Ureter (tissue), 1 donor: ENCODE data around the gene ADAR. TPM values are rescaled to one million over a fixed set of nuclear protein-coding genes. Genes with fewer than 3 reads are reported as not detected.
"Not testable (repeated sequence)": the region's sequence is repeated elsewhere in the genome, so short reads cannot be mapped to it uniquely, and the experiment has no call there.

Experiments used
- DNase-seq: peaks from one replicate; pipeline ENCODE4 v3.0.0-alpha.2; 2020; ENCODE audit warnings: low spot score
- total RNA-seq: library from RNA; stranded (reverse); gene quantifications from one replicate; pipeline ENCODE4 v1.2.4, GENCODE V29; 2023
- donor health status: DM: yes; HTN: yes; CAD: no.

ADAR gene, protein sequence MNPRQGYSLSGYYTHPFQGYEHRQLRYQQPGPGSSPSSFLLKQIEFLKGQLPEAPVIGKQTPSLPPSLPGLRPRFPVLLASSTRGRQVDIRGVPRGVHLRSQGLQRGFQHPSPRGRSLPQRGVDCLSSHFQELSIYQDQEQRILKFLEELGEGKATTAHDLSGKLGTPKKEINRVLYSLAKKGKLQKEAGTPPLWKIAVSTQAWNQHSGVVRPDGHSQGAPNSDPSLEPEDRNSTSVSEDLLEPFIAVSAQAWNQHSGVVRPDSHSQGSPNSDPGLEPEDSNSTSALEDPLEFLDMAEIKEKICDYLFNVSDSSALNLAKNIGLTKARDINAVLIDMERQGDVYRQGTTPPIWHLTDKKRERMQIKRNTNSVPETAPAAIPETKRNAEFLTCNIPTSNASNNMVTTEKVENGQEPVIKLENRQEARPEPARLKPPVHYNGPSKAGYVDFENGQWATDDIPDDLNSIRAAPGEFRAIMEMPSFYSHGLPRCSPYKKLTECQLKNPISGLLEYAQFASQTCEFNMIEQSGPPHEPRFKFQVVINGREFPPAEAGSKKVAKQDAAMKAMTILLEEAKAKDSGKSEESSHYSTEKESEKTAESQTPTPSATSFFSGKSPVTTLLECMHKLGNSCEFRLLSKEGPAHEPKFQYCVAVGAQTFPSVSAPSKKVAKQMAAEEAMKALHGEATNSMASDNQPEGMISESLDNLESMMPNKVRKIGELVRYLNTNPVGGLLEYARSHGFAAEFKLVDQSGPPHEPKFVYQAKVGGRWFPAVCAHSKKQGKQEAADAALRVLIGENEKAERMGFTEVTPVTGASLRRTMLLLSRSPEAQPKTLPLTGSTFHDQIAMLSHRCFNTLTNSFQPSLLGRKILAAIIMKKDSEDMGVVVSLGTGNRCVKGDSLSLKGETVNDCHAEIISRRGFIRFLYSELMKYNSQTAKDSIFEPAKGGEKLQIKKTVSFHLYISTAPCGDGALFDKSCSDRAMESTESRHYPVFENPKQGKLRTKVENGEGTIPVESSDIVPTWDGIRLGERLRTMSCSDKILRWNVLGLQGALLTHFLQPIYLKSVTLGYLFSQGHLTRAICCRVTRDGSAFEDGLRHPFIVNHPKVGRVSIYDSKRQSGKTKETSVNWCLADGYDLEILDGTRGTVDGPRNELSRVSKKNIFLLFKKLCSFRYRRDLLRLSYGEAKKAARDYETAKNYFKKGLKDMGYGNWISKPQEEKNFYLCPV
- 192 TPM for total RNA-seq

DNA sequence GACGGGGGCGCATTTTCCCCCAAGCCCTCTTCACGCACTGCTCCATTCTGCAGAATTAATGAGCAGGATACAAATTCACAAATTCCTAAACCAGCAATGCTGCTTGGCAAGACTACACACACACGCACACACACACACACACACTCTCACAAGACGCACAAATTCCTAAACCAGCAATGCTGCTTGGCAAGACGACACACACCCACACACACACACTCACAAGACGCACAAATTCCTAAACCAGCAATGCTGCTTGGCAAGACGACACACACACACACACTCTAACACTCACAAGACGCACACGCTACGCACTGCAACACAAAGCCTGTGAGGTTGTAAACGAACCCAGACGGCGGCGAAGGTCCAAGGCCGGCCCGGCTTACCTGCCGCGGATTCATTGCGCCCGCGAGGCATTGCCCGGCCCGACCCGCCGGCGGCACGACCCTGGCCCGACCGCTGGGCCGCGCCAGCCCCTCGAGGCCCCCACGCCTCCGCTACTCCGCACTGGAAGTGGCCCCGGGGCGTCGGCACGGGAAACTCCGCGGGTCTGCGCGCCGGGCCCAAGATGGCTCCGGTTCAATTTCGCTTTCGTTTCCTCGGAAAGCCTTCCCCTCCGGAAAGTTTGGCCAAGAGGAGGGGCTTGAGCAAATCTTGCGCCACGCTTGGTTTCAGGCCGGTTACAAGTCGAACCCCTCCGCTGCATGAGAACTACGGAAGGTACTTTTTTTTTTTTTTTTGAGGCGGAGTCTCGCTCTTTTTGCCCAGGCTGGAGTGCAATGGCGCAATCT is at the start of gene ADAR:
ADAR (minus strand) TSS at position 578 of the 788 bp plus-strand sequence; CDS start at position 398, 180 bp downstream.
- DNase-seq = peak; percentile 94

DNA sequence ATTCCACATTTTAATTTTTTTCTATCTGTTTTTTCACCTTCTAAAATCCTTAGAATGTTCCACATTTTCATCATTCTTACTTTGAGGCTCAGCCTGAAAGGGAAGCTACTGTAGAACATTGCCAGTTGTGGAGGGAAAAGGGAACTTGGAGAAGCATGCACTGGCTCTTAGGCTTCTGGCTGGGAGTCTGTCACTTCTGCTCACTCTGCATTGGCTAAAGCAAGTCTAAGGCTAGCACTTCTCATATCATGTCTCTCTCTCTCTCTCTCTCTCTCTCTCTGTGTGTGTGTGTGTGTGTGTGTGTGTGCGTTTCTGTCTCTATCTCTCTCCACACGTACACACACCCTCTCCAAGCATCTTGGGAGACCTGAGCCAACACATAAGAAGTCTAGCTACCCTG is 49.6 kb upstream of the ADAR start:
- no peak for DNase-seq

DNA sequence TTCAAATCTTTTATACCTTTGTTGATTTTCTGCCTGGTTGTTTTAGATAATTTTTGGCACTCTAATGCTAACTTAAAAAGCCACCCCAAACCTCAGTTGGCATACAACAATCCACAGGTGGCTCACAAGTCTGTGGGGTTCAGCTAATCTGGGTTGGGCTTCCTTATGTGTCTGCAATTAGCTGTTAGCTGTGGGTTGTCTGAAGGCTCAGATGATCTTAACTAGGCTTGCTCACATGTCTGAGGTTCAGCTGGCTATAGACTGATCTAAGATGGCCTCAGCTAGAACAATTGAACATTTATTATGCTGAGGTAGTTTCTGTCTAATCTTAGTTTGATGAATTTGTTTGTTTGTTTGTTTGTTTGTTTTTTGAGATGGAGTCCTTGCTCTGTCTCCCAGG is 44.9 kb upstream of the ADAR start:
- no peak for DNase-seq

DNA sequence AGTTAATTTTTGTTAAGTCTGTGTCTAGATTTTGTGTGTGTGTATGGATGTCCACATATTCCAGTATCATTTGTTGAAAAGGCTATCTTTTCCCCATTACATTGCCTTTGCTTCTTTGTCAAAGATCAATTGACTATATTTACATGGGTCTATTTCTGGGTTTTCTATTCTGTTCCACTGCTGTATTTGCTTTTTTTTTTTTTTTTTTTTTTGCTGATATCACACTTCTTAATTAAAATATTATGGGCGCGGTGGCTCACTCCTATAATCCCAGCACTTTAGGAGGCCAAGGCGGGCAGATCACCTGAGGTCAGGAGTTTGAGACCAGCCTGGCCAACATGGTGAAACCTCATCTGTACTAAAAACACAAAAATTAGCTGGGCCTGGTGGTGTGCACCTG is 36.7 kb upstream of the ADAR start:
- DNase-seq = not testable (repeated sequence)

DNA sequence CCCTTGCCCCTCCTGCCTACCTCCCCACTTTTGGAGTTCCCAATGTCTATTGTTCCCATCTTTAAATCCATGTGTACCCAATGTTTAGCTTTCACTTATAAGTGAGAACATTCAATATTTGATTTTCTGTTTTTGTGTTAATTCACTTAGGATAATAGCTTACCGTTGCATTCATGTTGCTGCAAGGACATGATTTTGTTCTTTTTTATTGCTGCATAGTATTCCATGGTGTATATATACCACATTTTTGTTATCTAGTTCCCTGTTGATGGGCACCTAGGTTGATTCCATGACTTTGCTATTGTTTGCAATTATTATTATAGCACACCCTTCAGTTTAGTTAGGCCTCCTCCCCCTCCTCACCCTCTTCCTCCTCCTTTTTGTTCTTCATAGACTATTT is 33.5 kb upstream of the ADAR start:
- no peak for DNase-seq

DNA sequence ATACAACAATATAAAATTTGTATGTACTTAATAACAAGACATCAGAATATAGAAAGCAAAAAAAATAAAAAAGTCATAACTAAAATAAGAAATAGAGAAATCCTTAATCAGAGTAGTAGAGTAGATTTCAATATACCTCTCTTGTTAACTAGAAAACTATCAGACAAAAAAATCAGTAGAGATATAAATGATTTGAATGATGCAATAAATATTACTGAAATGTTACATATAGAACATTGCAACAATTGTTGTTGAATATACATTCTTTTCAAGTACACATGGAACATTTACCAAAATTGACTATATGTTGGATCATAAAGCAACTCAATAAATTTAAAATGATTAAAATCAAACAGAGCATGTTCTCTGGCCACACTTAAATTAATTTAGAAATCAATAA is 31.9 kb upstream of the ADAR start:
- no peak for DNase-seq

DNA sequence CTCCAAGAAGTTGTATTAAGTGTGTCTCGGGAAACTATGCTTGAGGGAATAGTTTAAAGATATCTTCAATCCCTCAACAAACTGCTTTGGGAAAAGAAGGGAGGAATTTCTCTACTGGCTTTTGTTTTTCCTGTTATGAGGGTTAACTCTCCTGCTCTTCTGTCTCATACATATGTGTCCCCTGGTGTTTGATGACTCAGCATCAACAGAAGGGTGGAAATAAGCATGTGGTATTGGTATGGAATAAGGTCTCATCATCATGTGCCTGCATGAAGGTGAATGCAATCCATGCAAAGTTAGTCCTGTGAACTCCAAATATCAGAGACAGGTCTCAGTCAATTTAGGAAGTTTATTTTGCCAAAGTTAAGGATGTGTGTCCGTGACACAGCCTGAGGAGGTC is 27.2 kb upstream of the ADAR start:
- no peak for DNase-seq

DNA sequence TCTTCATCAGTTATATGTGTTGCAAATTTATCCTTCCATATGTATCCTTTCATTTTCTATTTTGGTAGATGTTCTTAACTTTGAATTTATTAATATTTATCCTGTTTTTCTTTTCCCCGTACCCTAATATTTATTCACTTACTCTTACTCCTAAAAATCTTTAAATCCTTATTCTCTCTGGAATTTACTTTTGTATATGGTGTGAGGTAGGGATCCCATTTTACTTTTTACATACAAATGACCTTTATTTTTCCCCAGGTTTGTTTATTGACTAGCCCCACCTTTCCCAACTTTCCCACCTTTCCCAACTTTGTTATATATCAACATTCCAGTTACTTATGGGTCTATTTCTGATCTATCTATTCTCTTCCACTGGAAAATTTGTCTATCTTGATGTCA is 21.7 kb upstream of the ADAR start:
- DNase-seq = no peak

DNA sequence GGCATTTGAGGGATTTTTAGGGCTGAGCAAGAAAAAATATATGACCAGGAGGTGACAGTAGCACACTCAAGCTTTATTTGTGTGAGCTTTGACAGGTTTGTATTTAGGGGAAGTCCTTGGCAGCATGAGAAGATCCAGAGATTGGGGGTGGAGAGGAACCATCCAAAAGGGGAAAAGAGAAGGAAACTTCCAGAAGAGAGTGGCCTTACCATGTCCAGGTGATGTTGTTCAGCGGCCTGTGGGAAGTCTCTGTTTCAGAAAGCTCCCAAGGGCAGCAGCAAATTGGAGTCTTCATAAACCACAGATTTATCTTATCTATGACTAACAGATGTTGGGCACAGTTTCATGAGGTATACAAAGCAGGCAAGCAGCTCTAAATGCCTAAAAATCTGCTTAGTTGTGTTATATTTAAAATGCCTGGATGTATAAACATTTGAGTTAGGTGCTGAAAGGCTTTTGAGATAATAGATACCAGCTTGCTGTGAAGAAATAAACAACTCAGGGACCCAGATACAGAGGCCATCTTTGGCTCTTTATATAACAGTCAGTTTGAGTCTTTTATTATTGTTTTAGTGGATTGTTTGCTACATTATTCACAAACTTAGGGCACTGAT is 21.2 kb upstream of the ADAR start:
- DNase-seq = no peak

DNA sequence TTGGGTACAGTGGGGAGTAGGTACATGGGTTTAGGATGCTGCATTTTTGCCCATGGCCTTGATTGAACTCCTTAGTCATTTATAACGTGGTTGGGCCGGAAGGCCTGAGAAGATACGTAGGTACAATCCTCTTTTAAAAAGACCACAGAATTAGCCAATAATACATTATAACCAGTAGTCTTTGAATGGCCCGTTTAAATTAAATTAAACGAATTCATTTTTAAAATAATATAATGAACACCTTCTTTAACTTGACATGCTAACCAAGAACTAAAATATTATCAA is 20.1 kb upstream of the ADAR start:
- DNase-seq = no peak

DNA sequence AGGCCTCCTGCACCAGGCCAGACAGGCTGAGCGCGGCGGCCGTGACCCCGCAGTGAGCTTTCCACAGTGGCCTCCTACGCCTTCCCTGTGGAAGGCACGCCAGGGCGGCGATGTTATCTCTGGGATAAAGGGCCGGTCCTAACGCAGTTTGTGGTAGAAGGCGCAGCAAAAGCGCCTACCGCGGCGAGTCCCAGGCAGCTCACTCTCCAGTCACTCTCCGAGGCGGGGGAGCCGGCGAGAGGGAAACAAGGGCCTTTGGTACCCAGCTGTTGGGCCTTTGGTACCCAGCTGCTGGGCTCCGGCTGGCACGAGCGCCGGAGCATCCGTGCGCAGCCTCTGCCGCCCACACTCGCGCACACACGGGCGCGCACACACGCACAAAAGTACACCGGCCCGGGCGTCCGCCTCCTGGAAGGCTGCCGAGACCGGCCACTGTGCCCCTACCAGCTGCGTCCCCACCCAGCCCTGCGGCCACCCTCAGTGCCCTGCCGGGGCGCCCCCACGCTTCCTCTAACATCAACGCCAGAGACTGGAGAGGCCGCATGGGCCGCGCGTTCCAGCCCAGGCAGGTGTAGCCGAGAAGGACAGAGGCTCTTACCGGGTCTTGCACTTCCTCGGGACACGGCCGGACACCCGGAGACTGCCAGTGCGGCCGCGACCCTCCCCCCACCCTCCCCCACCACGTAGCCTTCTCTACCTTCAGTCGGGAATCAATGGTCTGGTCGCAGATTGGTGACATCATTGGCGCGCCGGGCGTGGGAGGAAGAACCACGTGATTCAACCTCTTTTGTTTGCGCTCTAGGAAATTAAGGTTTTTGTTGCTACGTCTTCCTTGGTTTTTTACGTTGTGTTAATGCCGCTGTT is 19.5 kb upstream of the ADAR start:
- DNase-seq = peak; percentile 91

DNA sequence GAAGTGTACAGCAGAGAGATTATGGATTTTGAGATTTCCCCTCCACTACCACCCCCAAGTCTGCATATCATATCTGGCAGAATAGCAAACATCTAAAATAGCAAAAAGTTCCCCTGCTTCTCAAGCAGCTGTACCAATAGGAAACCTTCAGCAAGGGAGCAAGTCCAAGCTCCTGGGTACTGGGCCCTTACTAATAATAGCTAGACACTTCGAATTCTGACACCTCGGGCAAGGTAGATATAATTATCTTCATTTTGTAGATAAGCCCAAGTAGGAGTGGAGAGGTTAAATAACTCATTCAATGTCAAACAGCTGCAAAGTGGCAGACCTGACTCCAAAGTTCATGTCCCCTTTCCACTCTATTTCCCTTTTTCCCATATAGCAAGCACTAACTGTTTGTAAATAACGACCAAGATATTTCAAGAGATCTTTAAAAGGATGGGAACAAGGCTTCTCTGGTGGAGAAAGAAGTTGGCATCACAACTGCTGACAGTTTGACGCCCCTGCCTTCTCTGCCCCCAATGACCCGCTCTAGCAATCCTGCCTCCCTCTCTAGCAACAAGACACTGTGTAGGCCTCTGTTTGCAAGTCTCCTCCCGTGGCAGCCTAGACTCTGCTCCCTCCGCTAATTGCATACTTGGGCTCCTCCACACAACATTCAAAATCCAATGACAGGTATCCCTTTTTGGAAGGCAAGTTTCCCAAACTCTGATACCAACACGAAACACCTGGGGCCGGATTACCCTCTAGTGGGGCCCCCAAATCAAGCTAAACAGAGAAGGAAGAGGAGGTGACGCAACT is 18.7 kb upstream of the ADAR start:
- DNase-seq = no peak

DNA sequence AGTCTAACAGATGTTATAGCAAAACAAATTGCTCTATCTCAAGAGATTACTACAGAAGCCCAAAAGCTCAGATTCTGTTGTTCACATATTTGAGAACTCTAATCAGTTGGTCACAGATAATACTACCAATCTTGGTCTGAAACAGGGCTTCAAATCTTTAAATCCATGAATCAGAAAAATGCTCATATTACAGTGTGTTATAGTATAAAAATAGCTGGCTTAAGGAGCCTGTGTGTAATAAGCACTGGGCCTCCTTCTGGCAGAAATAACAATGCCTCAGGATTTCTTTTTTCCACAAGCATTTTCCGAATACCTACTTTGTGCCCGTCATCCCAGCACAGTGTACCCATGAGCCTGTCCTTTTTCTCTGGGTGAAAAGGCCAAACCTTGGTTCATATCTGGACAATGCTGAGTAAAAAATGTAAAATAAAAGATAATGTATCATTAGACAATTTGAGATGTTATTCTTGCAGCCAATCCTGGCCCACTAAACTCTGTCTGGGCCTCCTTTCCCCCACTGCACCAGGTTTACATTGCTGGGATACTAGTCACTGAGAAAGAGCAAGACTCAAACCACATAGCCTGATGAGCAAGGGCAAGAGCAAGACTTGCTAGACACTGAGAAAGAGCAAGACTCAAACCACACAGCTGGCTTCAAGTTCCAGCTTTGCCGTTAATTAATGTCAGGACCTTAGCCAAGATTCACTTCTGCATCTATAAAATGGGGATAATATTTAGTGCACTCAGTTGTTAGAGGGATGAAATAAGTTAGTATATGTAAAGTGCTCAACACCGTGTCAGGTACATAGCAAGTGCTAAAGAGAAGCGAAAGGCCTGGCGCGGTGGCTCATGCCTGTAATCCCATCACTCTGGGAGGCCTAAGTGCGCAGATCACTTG is 17.0 kb upstream of the ADAR start:
- no peak for DNase-seq

DNA sequence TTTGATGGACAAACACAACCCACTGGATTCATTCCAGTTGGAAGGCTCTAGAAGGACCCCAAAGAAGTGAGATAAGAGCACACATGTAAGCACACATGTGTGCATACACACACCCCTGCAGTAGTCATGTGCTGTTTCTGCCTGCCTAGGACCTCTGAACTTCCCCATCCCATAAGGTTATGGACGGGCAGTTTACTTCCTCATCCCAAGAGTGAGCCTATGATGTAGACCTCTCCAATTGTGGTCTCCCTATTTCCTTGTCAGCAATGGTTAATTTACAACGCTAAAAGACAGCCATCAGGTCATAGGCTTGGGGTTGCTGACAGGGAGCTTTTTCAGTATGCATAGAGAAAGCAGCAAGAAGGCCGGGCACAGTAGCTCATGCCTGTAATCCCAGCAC is 15.4 kb upstream of the ADAR start:
- no peak for DNase-seq

DNA sequence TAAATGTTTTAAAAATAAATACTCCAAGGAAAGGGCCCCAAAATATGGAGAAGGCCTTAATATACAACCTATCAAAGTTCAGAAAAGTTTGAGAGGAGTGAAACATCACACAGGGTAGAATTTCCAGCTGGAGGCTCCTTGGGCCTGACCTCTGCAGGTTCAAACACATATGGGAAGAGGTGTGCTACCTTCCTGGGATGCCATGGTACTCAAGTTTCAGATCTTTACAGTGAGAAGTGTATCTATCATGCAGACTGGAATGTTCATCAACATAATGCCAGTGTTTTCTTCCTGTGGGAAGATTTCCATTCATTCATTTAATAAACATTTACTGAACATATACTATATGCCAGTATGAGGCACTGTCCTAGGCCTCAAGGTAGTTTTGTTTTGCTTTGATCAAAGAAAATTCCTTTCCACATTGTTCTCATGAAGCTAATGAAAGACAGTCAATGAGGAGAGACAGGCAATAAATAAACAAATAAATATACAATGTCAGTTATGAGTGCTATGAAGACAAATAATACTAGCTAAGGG is 14.6 kb upstream of the ADAR start:
- DNase-seq = no peak

DNA sequence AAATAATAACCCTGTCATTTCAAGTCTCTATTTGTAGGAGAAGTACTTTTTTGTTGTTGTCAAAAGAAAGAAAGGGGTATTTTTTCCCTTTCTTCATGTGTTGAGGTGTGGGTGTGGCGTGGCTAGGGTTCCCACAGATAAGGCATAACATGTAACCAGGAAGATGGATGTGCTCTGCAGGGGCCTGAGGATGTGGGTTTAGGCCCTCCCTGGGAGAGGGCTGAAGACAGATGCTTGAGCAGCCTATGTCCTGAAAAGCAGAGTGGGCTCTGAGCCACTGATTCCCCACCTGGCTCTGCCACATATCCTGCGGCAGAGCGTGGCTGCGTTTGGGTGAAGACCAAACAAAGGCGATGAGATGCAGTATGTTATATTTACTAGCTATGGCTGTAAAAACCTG is 13.9 kb upstream of the ADAR start:
- DNase-seq = no peak

DNA sequence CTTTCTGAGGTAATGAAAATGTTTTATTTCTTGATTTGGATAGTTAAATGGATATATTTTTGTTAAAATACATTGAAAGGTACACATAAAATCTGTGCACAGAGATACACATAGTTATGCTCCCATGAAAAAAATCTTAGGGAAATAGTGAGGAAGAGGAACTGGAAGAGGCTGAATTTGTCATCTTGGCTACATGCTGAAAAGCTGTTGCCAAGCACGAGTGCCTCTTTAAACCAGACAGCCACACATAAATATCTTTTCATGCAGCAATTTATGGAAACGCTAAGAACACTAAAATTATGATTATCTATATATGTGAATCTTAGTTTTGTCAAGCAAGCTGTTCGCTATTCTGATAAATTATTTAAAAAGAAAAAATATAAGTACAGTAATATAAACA is 12.8 kb upstream of the ADAR start:
- DNase-seq = no peak
